IMR-90 (cell line): ENCODE results near the gene RNF123.

Experiments
- CTCF ChIP-seq: conservative IDR thresholded peaks from 2 replicates; pipeline ENCODE4 v1.5.1; 2012; ENCODE audit warnings: mild to moderate bottlenecking, low read depth, low read length, improper control_type of control experiment
- ELK1 ChIP-seq: fragments of 150-350 bp; IDR thresholded peaks from 2 replicates; pipeline ENCODE4 v1.6.1; 2016; ENCODE audit warnings: low read depth, mild to moderate bottlenecking, low read length, moderate library complexity, borderline replicate concordance
- MXI1 ChIP-seq: IDR thresholded peaks from 2 replicates; pipeline ENCODE4 v1.6.1; 2012; ENCODE audit warnings: low read depth, mild to moderate bottlenecking, low read length, moderate library complexity, borderline replicate concordance
- POLR2A ChIP-seq: IDR thresholded peaks from 2 replicates; pipeline ENCODE4 v1.6.1; 2012; ENCODE audit warnings: mild to moderate bottlenecking, low read depth, low read length
- RAD21 ChIP-seq: IDR thresholded peaks from 2 replicates; pipeline ENCODE4 v1.6.1; 2012; ENCODE audit warnings: low read length, improper control_type of control experiment
- SMC3 ChIP-seq: fragments of 150-350 bp; IDR thresholded peaks from 2 replicates; pipeline ENCODE4 v1.6.1; 2016; ENCODE audit warnings: low read depth, mild to moderate bottlenecking, antibody characterized with exemption, low read length, moderate library complexity

- no peak for TF ChIP-seq ELK1
- TF ChIP-seq POLR2A, result no peak
- no peak for TF ChIP-seq CTCF
- TF ChIP-seq RAD21, result no peak
- no peak for TF ChIP-seq SMC3
- no peak for TF ChIP-seq MXI1
Observed at GRCh38 chr3:49700014-49700413, 10.7 kb downstream of the RNF123 start.
